ENCODE data around the gene KCNK6.
A peak's percentile ranks its signal among the peaks of the same experiment; 100 is the strongest.
"Not testable (repeated sequence)": the region's sequence is repeated elsewhere in the genome, so short reads cannot be mapped to it uniquely, and the experiment has no call there.

The KCNK6 gene

DNA sequence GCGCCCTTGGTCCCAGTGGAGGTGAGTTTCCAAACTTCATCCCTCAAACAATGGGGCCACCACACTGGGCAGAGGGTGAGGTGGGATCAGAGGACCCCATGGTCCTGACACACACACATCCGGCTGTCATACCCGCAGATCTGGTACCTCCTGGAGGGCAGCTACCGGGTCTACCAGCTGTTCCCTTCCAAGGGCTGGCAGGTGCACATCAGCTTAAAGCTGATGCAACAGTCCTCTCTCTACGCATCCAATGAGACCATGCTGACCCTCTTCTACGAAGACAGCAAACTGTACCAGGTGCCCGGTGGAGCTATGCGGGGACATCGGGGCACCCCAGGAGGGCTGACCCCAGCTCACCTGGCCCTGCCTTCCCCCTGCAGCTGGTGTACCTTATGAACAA lies 40.7 kb downstream of the KCNK6 start:
- no peak for FAIRE-seq
- no peak for DNase-seq (ENCODE audit: insufficient read length, low spot score)

DNA sequence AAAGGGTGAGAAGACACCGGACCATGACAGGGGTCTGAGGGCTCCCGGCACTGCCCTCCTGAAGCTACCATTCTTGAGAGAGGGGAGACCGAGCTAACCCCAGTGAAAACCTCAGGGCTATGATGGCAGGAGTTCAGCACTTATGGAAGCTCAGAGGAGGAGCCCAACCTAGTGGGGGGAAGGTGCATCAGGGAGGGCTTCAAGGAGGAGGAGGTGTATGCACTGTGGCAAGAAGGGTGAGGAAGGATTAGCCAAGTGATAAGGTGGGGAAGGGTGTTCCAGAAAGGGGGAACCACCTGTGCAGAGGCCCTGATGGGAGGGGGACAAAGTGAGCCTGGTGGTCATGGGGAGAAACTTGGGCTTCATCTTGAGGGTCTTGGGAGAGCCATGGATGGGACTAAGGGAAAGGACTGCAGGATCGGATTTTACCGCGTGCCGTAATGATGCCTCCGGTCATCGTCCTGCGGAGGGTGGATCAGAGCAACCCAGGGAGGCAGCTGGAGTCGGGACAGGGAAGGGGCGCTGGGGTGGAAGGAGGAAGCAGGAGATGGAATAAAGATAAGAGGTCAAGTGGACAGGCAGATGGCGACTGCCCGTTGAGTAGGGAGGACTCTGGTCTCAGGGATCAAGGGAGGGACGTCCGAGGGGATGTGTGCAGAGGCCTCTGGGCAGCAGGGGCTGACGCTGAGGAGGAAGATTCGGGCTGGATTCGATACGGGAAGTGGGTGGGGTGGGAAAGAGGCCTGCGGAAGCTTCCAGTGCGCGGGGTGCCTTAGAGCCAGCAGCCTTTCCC lies 41.4 kb downstream of the KCNK6 start:
- FAIRE-seq (no peak), DNase-seq (ENCODE audit: insufficient read length, low spot score) (no peak)

DNA sequence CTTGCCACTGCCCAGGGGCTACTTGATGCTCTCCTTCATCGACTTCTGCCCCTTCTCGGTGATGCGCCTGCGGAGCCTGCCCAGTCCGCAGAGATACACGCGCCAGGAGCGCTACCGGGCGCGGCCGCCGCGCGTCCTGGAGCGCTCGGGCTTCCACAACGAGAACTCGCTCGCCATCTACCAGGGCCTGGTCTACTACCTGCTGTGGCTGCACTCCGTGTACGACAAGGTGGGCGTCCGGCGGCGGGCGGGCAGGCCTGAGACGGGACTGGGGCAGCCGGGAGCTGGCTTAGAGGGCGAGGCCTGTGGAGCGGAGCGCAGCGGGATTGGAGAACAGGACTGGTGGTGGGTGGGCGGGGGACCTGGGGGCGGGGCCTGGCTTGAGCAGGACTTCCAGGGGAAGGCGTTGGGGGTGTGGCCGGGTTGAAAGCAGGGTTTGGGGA lies 42.0 kb downstream of the KCNK6 start:
- DNase-seq (ENCODE audit: insufficient read length, low spot score): peak; percentile 93
- peak; percentile 74 for FAIRE-seq

DNA sequence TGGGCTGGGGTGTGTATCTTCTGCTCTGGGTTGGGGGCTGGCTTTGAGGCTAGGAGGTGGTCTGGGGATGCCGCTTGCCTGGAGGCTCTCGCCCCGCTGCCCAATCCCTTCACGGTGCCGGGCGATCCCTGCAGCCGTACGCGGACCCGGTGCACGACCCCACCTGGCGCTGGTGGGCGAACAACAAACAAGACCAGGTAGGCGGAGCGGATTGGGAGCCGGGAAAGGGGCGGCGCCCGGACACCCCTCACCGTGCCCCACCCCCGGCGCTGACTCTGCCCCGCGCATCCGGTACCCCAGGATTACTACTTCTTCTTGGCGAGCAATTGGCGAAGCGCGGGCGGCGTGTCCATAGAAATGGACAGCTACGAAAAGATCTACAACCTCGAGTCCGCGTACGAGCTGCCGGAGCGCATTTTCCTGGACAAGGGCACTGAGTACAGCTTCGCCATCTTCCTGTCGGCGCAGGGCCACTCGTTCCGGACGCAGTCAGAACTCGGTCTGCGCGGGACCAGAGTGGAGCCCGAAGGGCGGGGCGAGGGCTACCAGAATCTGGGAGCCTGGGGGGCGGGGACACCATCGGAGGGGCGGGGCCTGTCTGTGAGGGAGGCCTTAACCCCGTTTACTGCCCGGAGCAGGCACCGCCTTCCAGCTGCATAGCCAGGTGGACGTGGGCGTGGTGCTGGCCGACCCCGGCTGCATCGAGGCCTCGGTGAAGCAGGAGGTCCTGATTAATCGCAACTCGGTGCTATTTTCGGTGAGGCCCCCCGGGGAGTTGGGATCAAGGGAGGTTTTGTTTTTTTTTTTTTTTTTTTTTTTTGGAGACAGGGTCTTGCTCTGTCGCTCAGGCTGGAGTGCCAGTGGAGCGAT lies 42.7 kb downstream of the KCNK6 start:
- DNase-seq (ENCODE audit: insufficient read length, low spot score): peak; percentile 78
- peak; percentile 80 for FAIRE-seq

DNA sequence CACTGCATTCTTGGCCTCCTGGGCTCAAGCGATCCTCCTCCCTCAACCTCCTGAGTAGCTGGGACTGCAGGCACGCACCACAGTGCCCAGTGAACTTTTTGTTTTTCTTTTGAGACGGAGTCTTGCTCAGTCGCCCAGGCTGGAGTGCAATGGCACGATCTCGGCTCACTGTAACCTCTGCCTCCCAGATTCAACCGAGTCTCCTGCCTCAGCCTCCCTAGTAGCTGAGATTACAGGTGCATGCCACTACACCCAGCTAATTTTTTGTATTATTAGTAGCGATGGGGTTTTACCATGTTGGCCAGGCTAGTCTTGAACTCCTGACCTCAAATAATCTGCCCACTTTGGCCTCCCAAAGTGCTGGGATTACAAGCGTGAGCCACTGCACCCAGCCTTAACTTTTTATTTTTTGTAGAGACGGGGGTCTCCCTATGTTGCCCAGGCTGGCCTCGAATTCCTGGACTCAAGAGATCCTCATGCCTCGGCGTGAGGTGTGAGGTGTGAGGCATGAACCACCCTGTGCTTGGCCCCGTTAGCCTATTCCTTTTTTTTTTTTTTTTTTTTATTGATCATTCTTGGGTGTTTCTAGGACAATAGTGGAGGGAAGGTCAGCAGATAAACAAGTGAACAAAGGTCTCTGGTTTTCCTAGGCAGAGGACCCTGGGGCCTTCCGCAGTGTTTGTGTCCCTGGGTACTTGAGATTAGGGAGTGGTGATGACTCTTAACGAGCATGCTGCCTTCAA lies 43.5 kb downstream of the KCNK6 start:
- not testable (repeated sequence) for DNase-seq (ENCODE audit: insufficient read length, low spot score); FAIRE-seq

DNA sequence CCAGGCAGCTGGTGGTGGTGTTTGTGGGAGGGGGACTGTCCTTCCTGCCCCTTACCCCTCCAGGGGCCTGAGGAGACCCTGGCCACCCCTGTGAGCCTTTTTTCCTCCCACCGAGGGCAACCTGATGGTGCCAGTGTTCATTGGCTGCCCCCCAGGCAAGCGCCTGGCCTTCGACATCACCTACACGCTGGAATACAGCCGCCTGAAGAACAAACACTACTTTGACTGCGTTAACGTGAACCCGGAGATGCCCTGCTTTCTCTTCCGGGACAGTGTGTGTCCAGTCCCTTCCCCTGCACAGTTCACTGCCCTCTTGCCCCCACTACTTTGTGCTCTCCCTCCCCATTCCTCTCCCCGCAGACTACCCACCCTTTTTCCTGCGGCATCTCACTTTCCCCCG lies 47.4 kb downstream of the KCNK6 start:
- no peak for FAIRE-seq
- DNase-seq (ENCODE audit: insufficient read length, low spot score): no peak

DNA sequence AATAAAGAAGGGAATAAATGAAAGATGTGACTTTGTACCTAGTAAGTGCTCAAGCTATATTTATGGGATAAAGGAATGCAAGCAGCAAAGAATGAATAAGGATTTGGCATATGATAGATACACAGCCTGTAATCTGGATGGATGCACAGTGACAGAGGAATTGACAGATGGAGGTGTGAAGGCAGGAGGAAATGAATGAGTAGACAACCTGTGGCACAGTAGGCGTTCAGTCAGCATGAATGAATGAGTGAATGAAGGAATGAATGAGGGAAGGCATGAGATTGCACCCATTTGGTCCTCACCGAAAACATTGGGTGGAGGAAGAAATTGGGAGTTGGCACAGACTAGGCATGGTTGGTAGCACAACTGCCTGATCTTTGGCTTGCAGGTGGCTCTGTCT lies 49.9 kb downstream of the KCNK6 start:
- FAIRE-seq (peak; percentile 55), DNase-seq (ENCODE audit: insufficient read length, low spot score) (no peak)

DNA sequence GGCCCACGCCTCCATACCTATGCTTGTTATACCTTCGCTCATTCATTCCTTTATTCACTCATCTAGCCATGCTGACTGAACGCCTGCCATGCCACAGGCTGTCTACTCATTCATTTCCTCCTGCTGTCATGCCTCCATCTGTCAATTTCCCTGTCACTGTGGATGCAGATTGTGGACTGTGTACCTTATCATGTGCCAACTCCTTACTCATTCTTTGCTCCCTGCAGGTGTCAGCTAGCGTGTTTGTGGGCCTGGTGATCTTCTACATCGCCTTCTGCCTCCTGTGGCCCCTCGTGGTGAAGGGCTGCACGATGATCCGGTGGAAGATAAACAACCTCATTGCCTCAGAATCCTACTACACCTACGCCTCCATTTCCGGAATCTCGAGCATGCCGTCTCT lies 50.7 kb downstream of the KCNK6 start:
- DNase-seq (ENCODE audit: insufficient read length, low spot score): no peak
- no peak for FAIRE-seq

DNA sequence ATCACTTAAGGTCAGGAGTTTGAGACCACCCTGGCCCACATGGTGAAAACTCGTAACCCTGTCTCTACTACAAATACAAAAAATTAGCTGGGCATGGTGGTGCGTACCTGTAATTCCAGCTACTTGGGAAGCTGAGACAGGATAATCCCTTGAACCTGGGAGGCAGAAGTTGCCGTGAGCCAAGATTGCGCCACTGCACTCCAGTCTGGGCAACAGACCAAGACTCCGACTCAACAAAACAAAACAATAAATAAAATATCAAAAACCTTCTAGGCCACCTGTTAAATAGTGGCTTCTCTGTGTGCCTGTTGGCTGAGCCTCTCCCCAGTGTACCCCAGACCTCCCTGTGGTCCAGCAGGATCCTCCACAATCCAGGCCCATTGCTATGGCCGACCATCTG lies 51.4 kb downstream of the KCNK6 start:
- DNase-seq (ENCODE audit: insufficient read length, low spot score) (no peak), FAIRE-seq (no peak)

DNA sequence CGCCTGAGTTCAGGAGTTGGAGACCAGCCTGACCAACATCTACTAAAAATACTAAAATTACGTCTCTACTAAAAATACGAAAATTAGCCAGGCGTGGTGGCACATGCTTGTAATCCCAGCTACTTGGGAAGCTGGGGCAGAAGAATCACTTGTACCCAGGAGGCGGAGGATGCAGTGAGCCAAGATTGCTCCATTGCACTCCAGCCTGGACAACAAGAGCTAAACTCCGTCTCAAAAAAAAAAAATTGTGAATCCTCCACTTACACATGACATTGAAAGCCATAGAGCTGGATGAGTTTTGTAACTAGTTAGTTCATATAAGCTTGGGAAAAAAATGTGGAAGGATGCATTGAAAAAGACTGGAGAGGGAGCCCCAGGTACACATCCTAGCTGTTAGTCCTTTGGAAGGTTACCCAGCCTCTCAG lies 54.3 kb downstream of the KCNK6 start:
- DNase-seq (ENCODE audit: insufficient read length, low spot score) (no peak), FAIRE-seq (no peak)

DNA sequence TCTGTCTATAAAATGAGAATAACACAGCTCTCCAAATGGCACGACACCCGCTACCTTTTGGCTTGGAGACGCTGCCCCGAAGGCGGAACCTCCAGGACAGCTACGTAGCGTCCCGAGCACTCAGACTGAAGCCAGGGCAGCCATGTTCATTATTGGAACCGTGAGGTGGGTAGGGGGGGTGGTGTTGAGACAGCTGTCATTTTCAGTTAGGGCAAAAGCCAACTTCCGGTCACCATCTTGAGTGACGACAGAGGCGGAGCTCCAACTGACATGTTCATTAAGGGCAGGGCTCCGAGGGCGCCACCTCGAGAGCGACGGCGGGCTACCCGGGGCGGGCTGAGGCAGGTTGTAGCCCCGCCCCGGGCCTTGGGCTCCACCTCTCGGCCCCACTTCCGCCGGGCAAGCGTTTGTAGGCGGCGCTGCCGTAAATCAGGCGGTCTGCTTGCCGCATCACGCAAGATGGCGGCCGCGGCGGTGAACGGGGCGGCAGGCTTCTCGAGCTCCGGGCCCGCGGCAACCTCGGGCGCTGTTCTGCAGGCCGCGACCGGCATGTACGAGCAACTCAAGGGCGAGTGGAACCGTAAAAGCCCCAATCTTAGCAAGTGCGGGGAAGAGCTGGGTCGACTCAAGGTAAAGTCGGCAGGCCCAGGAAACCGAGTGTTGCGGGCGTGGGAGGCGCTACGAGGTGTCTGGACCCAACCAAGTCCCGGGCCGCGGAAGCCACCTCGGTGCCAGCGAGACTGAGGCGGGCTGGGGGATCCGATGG lies 54.9 kb downstream of the KCNK6 start, which contains the start of gene PSMD8:
Gene PSMD8, plus strand, starts transcription at position 240 of the 766 bp plus-strand sequence. Its CDS starts 31 bp downstream, at position 271.
- FAIRE-seq: peak; percentile 96
- DNase-seq (ENCODE audit: insufficient read length, low spot score): peak; percentile 97

DNA sequence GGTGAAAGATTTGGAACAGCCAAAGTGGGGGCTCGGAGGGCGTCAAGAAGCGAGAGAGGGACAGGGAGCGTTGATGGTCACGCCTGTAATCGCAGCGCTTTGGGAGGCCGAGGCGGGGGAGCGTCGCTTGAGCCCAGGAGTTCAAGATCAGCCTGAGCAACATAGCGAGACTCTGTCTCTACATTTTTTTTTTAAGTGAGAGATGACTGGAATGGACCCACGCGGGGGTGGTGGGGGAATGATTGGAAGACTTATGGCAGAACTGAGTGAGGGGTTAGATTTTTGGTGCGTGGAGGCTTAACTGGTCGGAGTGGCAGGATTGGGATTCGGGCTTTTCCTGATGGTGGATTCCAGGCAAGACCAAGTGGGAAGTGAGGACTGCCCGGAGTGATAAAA lies 55.5 kb downstream of the KCNK6 start:
- no peak for DNase-seq (ENCODE audit: insufficient read length, low spot score)
- no peak for FAIRE-seq

DNA sequence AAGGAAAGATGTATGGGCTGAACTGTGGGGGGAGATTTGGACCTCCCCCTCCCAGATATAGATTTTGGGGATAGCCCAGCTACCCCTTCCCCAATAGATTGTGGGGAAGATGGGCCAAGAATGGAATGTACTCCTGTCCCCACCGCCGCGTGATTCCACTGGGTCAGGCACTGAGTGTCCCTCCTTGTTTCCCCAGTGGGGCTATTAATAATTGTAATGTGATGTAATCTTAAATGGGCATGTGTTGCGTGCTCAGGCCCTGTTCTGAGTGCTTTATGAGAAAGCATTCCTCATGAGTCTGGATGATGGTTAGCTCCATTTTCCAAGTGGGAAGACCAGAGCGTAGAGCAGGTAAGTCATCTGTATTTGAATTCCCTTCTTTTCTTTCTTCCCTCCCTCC lies 56.1 kb downstream of the KCNK6 start:
- DNase-seq (ENCODE audit: insufficient read length, low spot score): no peak
- no peak for FAIRE-seq

DNA sequence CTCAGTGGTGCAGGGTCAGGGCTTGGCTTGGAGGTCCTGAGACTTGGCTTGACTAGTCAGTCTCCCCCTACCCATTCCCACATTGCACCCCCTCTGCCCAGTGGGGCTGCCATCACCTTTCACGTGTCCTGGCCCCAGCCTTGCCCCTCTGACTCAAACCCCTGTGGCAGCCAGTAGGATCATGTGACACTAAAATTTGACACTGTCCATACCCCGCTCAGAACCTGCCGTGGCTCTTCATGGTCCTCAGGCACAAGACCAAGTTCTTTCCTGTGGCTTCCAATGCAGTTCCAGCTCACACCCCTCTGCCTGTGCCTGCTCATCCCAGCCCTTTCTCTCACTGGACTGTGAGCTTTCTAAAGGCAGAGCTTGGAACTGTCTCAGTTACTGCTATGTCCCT lies 56.9 kb downstream of the KCNK6 start:
- DNase-seq (ENCODE audit: insufficient read length, low spot score) (no peak), FAIRE-seq (no peak)

DNA sequence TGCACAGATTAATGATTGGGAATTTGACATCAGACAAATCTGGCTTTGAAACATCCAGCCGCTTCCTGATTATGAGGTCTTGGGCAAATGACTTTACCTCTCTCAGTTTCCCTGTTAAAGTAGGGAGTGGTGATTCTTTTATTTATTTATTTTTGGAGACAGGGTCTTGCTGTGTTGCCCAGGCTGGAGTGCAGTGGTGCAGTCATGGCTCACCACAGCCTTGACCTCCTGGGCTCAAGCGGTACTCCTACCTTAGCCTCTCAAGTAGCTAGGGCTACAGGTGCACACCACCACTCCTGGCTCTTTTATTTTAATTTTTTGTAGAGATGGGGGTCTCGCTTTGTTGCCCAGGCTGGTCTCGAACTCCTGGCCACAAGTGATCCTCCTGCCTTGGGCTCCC lies 57.4 kb downstream of the KCNK6 start:
- FAIRE-seq (no peak), DNase-seq (ENCODE audit: insufficient read length, low spot score) (no peak)

DNA sequence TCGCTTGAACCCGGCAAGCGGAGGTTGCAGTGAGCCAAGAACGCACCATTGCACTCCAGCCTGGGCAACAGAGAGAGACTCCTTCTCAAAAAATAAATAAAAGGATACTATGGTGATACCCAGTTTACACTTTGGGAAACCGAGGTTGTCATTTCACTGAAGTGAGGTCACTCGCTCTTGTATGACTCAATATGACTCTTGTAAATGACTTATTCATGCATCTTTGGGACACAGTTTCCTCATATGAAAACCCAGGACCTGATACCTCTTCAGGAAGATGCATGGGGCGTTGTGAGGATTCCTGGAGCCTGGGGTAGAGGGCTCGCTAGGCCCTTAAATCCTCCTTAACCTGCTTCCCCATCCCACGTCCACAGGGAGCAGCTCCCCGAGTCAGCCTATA lies 59.2 kb downstream of the KCNK6 start:
- DNase-seq (ENCODE audit: insufficient read length, low spot score) (no peak), FAIRE-seq (no peak)

DNA sequence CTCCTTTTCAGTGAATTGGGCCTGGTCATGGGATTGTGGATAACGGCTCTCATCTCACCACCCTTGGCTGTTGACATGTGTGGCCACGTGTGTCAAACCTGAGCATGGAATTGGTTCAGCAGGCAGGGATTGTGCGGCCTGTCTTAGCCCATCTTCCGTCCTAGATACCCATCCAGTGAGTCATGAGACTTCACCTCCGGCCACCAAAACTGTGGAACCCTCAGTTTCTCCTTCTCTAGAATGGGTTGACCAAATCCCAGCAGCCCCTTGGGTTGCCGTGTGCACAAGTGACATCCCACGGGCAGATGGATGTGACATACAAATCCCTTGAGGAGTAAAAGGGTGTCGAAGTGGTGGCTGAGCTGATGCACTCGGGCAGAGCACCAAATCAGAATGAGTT lies 61.5 kb downstream of the KCNK6 start:
- DNase-seq (ENCODE audit: insufficient read length, low spot score) (no peak), FAIRE-seq (no peak)
